ENCODE results near the gene SLX9. TPM values are rescaled to one million over a fixed set of nuclear protein-coding genes. Genes with fewer than 3 reads are reported as not detected.

SLX9 gene
- total RNA-seq, 1 experiment from 2014 or later, result 74.3 TPM

- Histone ChIP-seq H2BK20ac (ENCODE audit: low read depth, low read length, poor library complexity, severe bottlenecking) (no peak overlapping the region), H3K14ac (ENCODE audit: insufficient read depth, low read length) (no peak overlapping the region), H3K4me1 (ENCODE audit: insufficient read depth, low read length) (no peaks in the 10 kb centered on the region), H4K20me1 (ENCODE audit: control insufficient read depth, insufficient read depth, insufficient read length) (no peaks in the 10 kb centered on the region), H3K23me2 (ENCODE audit: insufficient read length, low read depth, low read length, poor library complexity, severe bottlenecking) (peaks cover 16% of the 10 kb centered on the region), H3K4ac (ENCODE audit: low read depth, low read length) (no peak overlapping the region), H3K18ac (ENCODE audit: insufficient read length, low read depth, low read length) (no peak overlapping the region), H3K56ac (ENCODE audit: insufficient read length, low read depth, low read length) (no peak overlapping the region), H4K8ac (replicated peaks; ENCODE audit: insufficient read length, low read depth, low read length) (no peak overlapping the region), H3K4me2 (ENCODE audit: insufficient read depth, insufficient read length, low read length) (no peak overlapping the region), H2BK120ac (ENCODE audit: low read depth, low read length, poor library complexity, severe bottlenecking) (no peak overlapping the region), H3K9me3 (ENCODE audit: control insufficient read depth, low read depth, low read length) (no peaks in the 10 kb centered on the region), H3K79me2 (ENCODE audit: insufficient read depth, low read length) (no peaks in the 10 kb centered on the region; the same call in 1 of the 2 replicates), H3K23ac (ENCODE audit: insufficient read length, low read depth, low read length) (no peak overlapping the region), H3K9ac (ENCODE audit: extremely low read depth, insufficient read length, low read length) (no peak overlapping the region), H3K27ac (ENCODE audit: insufficient read length, low read depth, low read length) (no peak overlapping the region), H2AFZ (ENCODE audit: low read length) (no peak overlapping the region), H2BK5ac (ENCODE audit: insufficient read length, low read length) (no peak overlapping the region), H4K5ac (ENCODE audit: insufficient read length, low read depth, low read length) (no peak overlapping the region), H2AK5ac (ENCODE audit: insufficient read length, low read length) (no peak overlapping the region), H2BK12ac (ENCODE audit: insufficient read length, low read depth, low read length) (no peak overlapping the region), H3T11ph (ENCODE audit: low read length) (no peak overlapping the region), H3K79me1 (ENCODE audit: insufficient read depth, low read depth, low read length, poor library complexity, severe bottlenecking) (no peaks in the 10 kb centered on the region), H4K91ac (ENCODE audit: insufficient read length, low read depth, low read length) (no peak overlapping the region), H2BK15ac (ENCODE audit: low read depth, low read length) (no peak overlapping the region), H3K27me3 (ENCODE audit: insufficient read depth, low read length) (peaks cover 21% of the 10 kb centered on the region; the same call in 1 of the 2 replicates)
- TF ChIP-seq CTCF (conservative IDR thresholded peaks at IDR 0.05), result no peak
- Mint-ChIP-seq H3K36me3 (ENCODE audit: insufficient read depth in 1 of 3, low read depth in 3 of 3) (no peaks in the 10 kb centered on the region), H3K9me3 (peaks cover 2% of the 10 kb centered on the region in 2 experiments; a peak in 2 of 5 replicates), H3K4me1 (peaks cover 25 to 26% of the 10 kb centered on the region in 2 experiments), H3K4me3 (no peak overlapping the region), H3K27ac (no peak overlapping the region), H3K27me3 (ENCODE audit: low read depth) (peaks cover 61% of the 10 kb centered on the region)
- no peak for DNase-seq
- WGBS (ENCODE audit: extremely low coverage, insufficient read length, low lambda C conversion rate), result no CpG with 5 or more reads among the region's 6 CpGs
These were observed 5.6 kb upstream of the SLX9 start for GRCh38 chr21:44934276-44934675.
